Measurements from ENCODE around the gene RUBCNL.

DNA sequence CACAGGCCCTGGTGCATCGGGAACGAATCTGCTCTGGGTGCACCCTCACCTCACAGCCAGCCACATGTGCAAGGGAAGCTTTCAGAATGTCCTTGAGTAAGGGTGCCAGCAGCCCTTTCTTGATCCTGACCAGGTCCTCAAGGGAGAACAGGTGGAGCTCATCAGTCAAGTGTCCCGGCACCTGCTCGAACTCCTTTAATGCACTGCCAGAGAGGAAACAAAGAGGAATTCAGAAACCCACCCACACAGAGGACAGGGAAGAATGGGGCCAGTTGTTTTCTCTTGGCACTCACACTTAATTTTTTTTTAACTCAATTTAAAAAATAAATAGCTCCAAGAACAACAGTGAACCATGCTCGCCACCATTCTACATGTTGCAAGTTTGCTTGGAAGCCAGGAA lies 41.7 kb downstream of the RUBCNL start:
- TF ChIP-seq SUZ12 (IDR thresholded peaks at IDR 0.05; ENCODE audit: extremely low read depth, insufficient read depth, insufficient read length) (no peak), YY1 (IDR thresholded peaks at IDR 0.05; ENCODE audit: insufficient read depth, insufficient read length) (no peak), ZNF274 (IDR thresholded peaks at IDR 0.05; ENCODE audit: low read depth, low read length) (no peak)

Data from NT2/D1 (cell line).